CD4-positive, alpha-beta T cell treated with Interleukin-10 for 1 hour (primary cell): ENCODE data around the gene CHST1.

Experiments used
- DNase-seq: peaks from one replicate; pipeline ENCODE4 v3.0.0-alpha.2; 2020

The CHST1 gene

GRCh38 chr11:45643598-45644260, 21.7 kb downstream of the CHST1 start:
- no peak for DNase-seq

DNA sequence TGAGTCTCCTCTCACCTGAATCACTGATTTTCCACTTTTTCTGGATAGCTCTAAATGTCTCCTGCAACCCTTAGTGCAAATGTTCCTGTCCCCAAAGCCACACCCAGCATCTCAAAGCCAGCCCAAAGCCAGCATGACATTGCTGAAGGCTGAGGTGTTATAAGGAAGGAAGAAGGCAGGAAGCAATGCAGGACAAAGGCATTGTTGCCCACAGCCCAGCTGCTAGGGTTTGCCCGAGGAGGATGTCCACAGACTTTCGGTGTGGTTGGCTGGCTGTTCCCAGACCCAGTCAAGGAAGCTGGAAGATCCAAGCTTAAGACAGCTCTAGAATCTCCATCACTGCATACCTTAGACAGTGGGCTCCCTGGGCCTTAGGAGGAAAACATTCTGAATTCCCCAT, 23.5 kb downstream of the CHST1 start:
- no peak for DNase-seq

GRCh38 chr11:45638051-45638450, 27.4 kb downstream of the CHST1 start:
- DNase-seq = no peak

DNA sequence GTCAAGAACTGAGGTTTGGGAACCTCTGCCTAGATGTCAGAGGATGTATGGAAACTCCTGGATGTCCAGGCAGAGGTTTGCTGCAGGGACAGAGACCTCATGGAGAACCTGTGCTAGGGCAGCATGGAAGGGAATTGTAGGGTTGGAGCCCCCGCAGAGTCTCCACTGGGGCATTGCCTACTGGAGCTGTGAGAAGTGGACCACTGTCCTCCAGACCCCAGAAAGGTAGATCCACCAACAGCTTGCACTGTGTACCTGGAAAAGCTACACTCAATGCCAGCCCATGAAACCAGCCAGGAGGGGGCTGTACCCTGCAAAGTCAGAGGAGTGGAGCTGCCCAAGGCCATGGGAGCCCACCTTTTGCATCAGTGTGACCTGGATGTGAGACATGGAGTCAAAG, 29.5 kb downstream of the CHST1 start:
- DNase-seq = no peak

DNA sequence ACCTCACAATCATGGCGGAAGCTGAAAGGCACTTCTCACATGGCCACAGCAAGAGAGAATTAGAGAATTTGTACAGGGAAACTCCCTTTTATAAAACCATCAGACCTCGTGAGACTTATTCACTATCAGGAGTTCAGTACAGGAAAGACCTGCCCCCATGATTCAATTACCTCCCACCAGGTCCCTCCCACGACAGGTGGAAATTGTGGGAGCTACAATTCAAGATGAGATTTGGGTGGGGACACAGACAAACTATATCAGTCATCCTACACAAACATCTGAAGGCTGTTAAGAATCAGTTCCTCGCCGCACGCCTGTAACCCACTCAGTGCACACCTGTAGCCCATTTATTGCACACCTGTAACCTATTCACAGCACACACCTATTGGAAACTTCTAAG, 39.8 kb downstream of the CHST1 start:
- DNase-seq = no peak

GRCh38 chr11:45624095-45624494, 41.3 kb downstream of the CHST1 start:
- no peak for DNase-seq

- no peak for DNase-seq
Measured at GRCh38 chr11:45622861-45623260, 42.6 kb downstream of the CHST1 start.

DNA sequence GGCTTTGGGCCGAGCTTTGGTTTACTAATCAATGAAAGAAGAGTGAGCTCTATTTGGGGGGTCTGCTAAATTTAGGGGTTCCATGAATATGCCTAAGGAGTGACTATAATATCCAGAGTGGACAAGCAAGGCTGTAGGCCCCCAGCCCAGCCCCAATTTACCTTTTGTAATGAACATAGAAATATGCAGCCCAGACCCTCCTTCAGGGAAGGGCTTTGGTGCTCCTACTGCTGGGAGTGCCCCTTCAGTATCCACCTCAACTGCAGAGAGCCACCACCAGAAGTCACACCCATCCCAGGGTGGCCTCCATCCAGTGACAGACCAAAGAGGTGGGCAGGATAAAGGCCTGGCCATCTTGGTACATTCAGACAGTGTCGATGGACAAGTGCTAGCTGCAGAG, 43.1 kb downstream of the CHST1 start:
- no peak for DNase-seq

DNA sequence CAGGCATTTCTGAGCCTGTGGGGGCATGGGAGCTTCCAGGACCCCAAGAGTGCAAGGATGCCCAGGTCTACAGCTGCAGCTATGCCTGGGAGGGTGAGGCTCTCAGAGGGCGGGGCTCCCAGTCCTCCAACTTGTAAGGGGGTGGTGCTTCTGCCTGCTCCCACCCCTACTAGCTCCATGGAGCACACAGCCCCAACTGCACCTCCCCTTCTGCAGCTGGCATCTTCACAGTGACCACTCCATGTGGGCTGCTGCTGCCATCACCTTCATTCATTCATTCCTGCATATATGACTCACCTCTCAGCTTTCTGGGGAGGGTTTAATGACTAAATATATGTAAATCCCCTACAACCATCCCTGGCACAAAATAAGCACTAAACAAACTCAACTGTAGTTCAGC, 43.8 kb downstream of the CHST1 start:
- DNase-seq = no peak

- DNase-seq = no peak
Measured at GRCh38 chr11:45620243-45620642, 45.2 kb downstream of the CHST1 start.

GRCh38 chr11:45618897-45619296, 46.5 kb downstream of the CHST1 start:
- DNase-seq = no peak

- no peak for DNase-seq
Measured at GRCh38 chr11:45617871-45618601, 47.4 kb downstream of the CHST1 start.

- DNase-seq = no peak
Measured at GRCh38 chr11:45616802-45617549, 48.4 kb downstream of the CHST1 start.

DNA sequence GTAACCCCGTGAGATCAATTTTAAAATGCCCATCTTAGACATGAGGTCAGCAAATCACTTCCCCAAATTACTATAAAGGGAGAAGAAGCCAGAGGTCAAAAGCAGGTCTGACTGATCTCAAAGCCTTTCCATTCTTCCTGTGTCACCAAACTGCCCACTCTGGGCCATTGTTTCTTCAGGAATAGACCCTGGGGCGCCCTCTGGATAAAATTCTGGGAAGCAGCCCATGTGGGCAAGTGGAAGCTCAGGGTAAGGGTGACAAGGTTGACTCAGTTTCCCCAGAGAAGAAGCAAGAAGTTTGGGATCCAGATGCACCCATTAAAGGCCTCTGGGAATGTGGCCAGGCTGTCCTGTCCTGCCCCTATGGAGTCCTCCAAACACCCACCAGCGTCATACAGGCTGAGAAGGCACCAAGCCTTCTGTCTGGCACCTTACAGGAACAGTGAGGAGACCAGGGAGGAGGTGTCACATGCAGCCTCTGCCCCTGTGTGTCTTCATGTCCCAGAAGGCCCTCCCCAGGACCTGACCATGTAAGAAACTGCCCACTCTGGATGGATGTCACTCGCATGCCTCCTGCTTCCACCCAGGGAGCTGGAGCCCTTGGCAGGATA, 50.1 kb downstream of the CHST1 start:
- DNase-seq = no peak

GRCh38 chr11:45614196-45614828, 51.1 kb downstream of the CHST1 start:
- no peak for DNase-seq

DNA sequence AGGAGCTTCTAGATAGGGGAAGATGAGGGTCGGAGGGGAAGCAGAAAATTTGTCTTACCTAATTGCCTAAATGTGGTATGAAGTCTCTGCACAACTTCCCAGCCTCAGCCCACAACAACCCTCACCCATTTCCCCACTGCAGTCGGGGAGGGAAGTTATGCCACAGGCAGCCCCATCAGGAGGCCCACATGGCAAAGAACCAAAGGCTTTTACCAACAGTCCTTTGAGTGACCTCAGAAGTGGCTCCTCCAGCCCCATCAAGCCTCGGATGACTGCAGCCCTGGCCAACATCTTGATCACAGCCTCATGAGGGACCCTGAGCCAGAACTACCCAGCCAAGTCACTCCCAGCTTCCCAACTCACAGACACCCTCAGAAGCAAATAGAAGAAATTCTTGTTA, 54.8 kb downstream of the CHST1 start:
- no peak for DNase-seq

- DNase-seq = no peak
Measured at GRCh38 chr11:45609902-45610301, 55.5 kb downstream of the CHST1 start.

DNA sequence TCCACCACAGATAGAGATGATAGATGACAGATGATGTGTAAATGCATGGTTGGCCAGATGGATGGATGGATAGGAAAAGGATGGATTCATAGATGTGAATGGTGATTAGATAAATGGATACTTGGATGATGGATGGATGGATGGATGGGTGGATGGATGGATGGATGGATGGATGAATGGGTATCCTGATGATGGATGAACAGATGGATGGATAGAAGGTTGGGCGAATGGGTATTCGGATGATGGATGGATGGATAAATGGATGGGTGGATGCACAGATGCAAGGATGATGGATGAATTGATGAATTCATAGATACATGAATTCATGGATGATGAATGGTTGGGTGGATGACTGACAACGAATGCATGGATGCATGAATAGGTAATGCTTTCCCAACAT, 56.1 kb downstream of the CHST1 start:
- no peak for DNase-seq

DNA sequence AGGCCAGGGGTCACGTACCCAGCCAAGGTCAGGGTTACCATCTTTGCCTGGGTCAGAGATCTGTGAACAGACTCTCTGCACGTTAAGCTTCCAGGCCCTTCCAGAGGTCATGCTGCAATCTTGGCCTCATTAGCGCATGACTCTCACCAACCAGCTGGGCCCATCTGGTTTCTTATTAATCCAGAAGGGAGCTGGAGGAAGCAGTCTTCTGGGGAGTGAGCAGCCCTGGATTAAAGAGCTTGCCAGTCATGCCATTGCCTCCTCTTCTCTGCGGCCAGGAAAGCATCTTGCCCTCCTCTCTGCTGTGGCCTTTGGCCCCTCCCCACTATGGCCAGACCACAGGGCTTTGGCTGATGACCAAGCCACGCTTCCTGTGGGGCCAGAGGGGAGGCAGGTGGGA, 57.4 kb downstream of the CHST1 start:
- DNase-seq = no peak

DNA sequence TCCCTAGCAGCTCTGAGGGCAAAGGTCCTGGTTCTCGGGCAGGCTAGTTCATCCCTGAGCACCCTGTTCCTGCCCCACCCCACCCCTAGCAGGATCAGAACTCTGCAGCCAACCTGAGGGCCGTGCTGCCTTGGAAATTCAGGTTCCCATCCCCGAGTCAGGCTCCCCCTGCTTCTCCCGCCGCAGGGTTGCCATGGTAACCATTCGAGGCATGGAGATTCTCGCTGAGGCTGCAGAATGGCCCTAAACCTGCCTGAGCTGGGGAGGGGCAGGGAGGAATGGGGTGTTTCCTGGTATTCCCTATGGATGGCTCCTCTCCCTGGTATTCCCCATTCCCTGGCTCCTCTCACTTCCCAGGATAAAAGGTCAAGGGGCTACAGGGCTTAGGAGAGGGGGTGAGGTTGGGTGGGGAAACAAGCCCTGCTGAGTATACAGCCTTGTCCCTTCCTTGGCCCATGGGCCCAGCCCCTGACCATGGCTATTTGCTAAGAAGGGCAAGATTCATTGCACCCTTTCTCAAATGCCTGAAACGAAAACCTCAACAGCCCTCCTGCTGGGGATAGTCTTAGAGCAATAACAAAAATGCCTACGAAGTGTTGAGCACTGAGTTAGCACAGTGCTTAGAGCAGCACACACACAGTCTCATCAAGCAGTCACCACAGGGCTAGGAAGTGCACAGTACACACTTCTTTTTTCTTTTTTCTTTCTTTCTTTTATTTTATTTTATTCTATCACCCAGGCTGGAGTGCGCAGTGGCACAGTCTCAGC, 58.7 kb downstream of the CHST1 start:
- DNase-seq = no peak

DNA sequence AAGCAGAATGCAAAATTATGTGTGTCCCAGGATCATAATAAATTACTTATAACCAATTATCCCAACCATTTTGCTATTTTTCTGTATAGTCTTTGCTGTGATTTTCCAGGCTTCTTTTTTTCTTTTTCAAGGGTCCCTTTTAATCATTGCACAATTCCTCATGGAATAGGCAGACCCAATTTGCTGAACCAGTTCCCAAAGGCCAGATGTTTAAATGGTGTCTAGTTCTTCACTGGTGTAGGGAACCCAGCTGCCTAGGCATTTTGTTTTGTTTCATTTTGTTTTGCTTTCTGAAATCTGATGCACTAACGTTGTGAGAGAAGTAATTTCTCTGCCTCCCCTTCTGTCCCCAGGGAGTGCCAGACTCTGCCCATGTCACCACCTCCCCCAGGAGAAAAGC, 60.4 kb downstream of the CHST1 start:
- no peak for DNase-seq

DNA sequence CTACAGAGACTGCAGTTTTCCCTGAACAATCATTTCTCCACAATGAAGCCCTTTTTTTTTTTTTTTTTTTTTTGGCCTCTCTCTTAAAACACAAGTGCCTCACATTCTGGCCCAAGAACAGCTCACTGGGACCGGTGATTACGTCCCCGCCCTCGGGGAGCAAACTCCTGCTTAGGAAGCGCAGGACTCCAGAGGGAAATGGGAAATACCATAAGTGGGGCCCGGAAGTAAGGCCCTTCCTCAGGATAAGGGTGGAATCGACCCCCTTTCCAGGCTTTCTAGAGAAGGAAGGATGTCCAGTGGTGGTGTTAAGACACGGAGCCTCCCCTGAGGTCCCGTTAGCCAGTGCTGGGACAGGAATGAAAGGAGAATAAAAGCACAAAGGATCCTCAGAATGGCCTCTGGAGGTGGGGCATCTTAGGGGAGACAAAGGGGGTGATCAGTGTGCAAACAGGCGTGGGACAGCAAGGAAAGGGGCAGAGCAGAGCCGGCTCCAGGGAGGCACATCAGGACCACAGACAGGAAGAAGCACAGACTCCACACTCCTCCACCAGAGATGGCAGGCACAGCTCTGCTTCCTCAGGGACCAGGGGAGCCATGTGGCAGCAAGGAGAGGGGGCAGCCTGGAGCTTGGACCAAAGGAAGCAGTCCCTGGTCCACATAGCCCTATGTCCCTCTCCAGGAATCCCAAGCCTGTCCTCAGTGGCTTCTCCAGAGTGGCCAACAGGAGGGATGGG, 61.3 kb downstream of the CHST1 start:
- DNase-seq = no peak
